Measurements from ENCODE around the gene DNAH17.

The DNAH17 gene

GRCh38 chr17:78601577-78602190 is 24.5 kb upstream of the DNAH17 start:
- no peak for DNase-seq

- DNase-seq, result no peak
These were observed 23.1 kb upstream of the DNAH17 start for GRCh38 chr17:78600181-78600721.

DNA sequence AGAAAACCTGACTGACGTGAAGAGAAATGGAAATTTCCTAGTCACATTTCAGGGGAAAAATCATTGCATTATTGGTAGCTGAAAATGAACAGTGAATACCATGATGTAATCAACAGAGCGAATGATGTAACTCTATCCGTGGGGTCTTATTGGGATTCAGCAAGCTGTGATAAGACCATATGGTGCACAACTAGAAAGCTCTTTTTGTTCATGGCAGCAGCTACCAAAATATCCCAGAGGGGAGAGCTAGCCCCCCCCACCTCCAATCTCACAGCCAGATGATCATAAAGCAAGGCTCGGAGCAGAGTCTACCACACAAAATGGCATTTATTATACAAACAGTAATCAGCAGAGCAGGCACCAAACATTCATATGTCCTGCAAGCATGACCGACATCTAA is 22.2 kb upstream of the DNAH17 start:
- DNase-seq, result no peak

GRCh38 chr17:78598013-78598471 is 20.8 kb upstream of the DNAH17 start:
- DNase-seq, result no peak

- no peak for DNase-seq
These were observed 19.9 kb upstream of the DNAH17 start for GRCh38 chr17:78596871-78597764.

DNA sequence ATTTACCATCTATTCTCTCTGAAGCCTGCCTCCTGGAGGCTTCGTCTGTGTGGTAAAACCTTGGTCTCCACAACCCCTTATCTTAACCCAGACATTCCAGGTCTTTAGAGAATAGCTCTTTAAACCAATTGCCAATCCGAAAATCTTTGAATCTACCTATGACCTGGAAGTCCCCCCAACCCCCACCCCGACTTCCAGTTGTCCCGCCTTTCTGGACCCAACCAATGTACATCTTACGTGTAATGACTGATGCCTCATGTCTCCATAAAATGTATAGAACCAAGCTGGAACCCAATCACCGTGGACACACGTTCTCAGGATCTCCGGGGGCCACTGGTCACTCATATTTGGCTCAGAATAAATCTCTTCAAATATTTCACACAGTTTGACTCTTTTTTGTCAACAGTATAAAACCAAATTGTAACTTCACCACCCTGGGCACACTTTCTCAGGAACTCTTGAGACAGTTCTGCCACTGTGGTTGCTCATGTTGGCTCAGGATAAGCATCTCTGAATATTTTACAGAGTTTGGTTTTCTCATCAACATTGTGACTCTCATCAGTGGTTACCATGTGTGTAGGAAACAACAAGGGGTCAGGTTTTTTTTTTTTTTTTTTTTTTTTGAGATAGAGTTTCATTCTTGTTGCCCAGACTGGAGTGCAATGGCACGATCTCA is 18.1 kb upstream of the DNAH17 start:
- no peak for DNase-seq

DNA sequence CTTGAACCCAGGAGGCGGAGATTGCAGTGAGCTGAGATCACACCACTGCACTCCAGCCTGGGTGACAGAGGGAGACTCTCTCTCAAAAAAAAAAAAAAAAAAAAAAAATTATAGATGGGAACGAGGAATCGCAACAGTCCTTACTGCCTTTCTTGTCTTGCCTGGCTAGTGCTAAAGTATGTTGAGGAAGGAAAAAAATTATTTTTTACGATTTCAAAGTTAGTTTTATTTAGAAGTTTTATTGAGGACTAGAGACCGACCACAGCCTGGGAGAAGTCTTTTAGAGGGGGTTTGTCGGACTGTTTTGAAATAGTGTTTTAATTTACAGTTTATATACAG is 15.8 kb upstream of the DNAH17 start:
- DNase-seq, result no peak

DNA sequence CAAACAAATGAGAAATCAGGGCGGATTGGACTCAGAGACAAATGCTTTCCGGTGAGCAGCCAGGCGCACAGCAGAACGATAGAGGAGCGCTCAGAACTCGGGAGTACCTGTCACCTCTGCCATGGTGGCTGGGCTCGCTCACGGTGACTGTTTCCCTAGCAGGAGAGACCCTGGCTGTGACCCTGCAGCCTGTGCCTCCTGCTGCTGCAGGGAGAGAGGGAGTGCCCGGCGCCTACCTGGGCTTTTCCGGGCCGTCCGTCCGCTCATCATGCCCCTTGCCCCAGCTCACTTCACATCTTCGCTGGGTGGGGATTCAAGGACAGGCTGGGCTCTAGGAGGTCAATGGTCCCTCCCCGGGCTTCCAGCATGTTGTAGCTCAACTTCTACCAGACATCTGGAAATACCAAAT is 14.1 kb upstream of the DNAH17 start:
- no peak for DNase-seq

- no peak for DNase-seq
These were observed 12.7 kb upstream of the DNAH17 start for GRCh38 chr17:78589885-78590284.

GRCh38 chr17:78589031-78589675 is 12.0 kb upstream of the DNAH17 start:
- no peak for DNase-seq

- no peak for DNase-seq
These were observed 11.2 kb upstream of the DNAH17 start for GRCh38 chr17:78588258-78589030.

DNA sequence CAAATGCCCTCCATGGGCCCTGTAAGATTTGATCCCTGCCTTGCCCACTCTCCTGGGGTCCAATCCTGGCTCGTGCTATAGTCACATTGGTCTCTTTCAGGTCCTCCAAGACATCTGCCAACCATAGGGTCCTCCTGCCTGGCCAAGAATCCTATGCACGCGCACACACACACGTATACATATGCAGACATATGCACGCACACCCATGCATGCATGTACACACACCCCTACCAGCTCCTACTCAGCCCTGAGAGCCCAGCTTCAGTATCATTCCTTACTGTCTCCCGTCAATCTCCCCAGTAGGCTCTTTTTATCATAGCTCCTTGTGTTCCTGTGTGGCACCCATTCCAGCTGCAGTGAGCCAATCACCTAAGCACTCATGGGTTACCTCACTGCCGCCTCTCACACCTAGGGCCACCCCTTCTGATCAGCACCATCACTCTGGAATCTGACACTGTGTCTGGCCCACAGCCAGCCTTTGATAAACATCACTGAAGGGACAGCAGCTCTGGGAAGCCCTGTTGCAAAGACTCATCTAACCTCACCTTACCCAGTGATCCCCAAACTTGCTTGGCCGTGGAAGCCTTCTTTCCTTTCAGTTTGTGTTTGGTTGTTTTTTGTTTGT is 7.9 kb upstream of the DNAH17 start:
- DNase-seq, result no peak

- DNase-seq, result no peak
These were observed 5.9 kb upstream of the DNAH17 start for GRCh38 chr17:78583091-78583490.

- DNase-seq, result no peak
These were observed 4.1 kb upstream of the DNAH17 start for GRCh38 chr17:78581304-78581703.

- no peak for DNase-seq
These were observed 3.1 kb upstream of the DNAH17 start for GRCh38 chr17:78580277-78580804.

- no peak for DNase-seq
These were observed 645 bp downstream of the DNAH17 start for GRCh38 chr17:78576389-78577112.

DNA sequence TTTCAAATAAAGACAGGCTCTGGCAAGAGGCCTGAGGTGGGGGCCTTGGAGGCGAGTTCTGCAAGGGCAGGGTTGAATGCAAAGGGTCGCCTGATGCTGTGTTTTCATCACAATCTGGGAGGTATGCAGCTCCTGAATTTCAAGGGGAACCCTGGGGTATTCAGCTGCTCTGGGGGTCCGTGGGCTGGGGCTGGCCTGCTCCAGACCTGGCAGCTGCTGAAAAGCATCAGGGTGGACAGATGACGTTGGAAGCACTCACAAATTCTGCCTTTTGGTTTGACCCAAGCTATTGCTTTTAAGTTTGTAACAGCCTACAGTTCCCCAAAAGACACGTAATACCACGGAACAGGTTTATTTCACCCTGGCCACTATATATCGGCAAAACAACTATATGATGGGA is 1.3 kb downstream of the DNAH17 start:
- no peak for DNase-seq

- DNase-seq, result no peak
These were observed 1.9 kb downstream of the DNAH17 start for GRCh38 chr17:78575340-78575739.

DNA sequence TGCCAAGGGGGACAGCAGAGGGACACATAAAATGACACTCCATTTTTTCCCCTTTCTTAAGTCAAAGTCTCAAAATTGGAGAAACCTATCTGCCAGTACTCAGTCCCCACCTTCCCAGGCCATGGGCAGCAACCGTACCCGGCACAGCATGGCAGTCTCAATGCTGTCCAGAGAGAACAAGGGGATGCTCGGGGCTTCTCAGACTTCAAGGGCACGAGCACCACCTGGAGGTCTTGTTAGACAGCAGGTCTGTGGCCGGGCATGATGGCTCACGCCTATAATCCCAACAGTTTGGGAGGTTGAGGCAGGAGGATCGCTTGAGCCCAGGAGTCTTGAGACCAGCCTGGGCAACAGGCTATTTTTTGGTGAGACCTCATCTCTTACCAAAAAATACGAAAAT is 3.2 kb downstream of the DNAH17 start:
- no peak for DNase-seq

DNA sequence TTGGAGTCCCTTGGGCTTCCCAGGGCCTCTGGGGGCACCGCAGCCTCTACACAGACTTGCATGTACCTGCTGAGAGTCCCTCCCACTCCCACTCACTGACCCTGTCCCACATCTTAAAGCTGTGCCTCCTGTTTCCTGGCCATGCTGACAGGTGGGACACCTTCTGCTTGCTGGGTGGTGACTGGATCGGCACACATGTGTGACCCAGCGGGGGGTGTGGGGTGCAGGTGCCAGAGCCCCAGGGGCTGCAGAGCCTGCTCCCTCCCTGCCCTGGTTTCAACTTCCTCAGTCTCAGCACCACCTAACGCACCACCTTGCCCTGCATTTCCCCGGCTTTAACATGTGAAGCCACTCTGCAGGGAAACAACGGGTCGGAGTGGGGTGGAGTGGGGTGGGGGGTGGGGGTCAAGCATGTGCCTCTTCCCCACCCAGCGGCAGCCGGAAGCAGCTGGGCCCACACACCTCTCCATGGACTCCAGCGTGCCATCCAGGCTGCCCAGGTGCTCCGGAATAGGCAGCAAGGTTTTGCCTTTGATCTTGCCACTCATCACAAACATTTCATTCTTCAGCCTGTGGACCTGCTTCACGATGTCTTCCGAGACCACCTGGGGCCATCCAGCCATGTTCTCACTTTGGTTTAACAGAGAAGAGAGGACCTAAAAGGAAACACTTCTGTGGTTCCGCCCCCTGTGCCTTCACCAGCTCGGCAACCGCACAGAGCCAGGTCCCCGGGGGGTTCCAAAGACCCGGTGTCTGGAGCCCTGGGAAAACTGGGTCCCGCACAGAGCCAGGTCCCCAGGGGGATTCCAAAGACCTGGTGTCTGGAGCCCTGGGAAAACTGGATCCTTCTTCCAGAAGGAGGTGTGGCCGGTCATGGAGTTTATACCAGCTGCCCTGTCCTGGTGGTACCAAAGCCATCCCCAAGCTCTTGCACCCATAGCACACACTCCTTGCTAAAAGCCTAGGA is 4.7 kb downstream of the DNAH17 start:
- DNase-seq, result no peak
